Neural progenitor cell (in vitro differentiated cells): ENCODE measurements around the gene GPR107.

Source experiments
- EZH2 ChIP-seq: fragments of 200-600 bp; sonication (generic); IDR thresholded peaks from 2 replicates; pipeline ENCODE4 v1.6.1; 2017; ENCODE audit warnings: antibody characterized with exemption, mild to moderate bottlenecking, moderate library complexity
- EZH2phosphoT487 ChIP-seq: fragments of 200-600 bp; sonication (generic); IDR thresholded peaks from 2 replicates; pipeline ENCODE4 v1.6.1; 2017; ENCODE audit warnings: antibody characterized with exemption
- TF ChIP-seq, protein P1 (sequence below): fragments of 200-600 bp; sonication (generic); IDR thresholded peaks from 2 replicates; pipeline ENCODE4 v1.5.1; 2017; ENCODE audit warnings: antibody characterized with exemption, mild to moderate bottlenecking

DNA sequence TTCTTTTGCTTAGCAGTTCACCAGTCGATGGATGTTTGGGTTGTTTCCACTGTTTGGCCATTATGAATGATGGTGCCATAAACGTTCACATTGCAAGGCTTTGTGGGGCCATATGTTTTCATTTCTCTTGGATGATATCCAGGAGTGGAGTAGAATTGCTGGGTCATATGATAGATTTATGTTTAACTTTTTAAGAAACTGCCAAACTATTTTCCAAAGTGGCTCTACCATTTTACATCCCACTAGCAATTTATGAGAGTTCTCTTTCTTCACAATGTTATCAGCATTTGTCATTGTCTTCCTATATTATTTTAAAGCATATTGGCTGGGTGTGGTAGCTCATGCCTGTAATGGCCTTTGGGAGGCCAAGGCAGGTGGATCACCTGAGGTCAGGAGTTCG, 5.2 kb downstream of the GPR107 start:
- TF ChIP-seq, protein P1, sequence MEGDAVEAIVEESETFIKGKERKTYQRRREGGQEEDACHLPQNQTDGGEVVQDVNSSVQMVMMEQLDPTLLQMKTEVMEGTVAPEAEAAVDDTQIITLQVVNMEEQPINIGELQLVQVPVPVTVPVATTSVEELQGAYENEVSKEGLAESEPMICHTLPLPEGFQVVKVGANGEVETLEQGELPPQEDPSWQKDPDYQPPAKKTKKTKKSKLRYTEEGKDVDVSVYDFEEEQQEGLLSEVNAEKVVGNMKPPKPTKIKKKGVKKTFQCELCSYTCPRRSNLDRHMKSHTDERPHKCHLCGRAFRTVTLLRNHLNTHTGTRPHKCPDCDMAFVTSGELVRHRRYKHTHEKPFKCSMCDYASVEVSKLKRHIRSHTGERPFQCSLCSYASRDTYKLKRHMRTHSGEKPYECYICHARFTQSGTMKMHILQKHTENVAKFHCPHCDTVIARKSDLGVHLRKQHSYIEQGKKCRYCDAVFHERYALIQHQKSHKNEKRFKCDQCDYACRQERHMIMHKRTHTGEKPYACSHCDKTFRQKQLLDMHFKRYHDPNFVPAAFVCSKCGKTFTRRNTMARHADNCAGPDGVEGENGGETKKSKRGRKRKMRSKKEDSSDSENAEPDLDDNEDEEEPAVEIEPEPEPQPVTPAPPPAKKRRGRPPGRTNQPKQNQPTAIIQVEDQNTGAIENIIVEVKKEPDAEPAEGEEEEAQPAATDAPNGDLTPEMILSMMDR, result no peak
- TF ChIP-seq EZH2phosphoT487, result no peak
- no peak for TF ChIP-seq EZH2
